Tibial nerve (tissue), 4 donors: ENCODE data around the gene THEM4. TPM values are rescaled to one million over a fixed set of nuclear protein-coding genes. Genes with fewer than 3 reads are reported as not detected.
"Not testable (repeated sequence)": the region's sequence is repeated elsewhere in the genome, so short reads cannot be mapped to it uniquely, and the experiment has no call there.

Source experiments
- DNase-seq, 2 donors: peaks; one replicate each; pipeline ENCODE4 v3.0.0-alpha.2; 2019; ENCODE audit warnings: low spot score in 2 of 2
- H3K27ac ChIP-seq, 4 donors: fragments of 200-600 bp; sonication (generic) in 3 of 4; one replicate each; pipeline ENCODE4 v1.5.1; 2017 to 2019; ENCODE audit warnings: mild to moderate bottlenecking in 1 of 4
- H3K27me3 ChIP-seq, 2 donors: fragments of 200-600 bp; sonication (generic) in 1 of 2; one replicate each; pipeline versions ENCODE4 v1.5.1 to v1.6.0; 2017 to 2019
- H3K36me3 ChIP-seq, 3 donors: fragments of 200-600 bp; sonication (generic); one replicate each; pipeline ENCODE4 v1.5.1; 2018 to 2019
- H3K4me1 ChIP-seq, 4 donors: fragments of 200-600 bp; sonication (generic) in 3 of 4; one replicate each; pipeline ENCODE4 v1.5.1; 2017 to 2019
- H3K4me3 ChIP-seq, 4 donors: fragments of 200-600 bp; sonication (generic) in 3 of 4; one replicate each; pipeline ENCODE4 v1.5.1; 2017 to 2019; ENCODE audit warnings: mild to moderate bottlenecking in 1 of 4, moderate library complexity in 1 of 4
- H3K9me3 ChIP-seq, 4 donors: fragments of 200-600 bp; sonication (generic) in 3 of 4; one replicate each; pipeline ENCODE4 v1.5.1; 2017 to 2019
- EP300 ChIP-seq, 2 donors: sonication (generic); formaldehyde crosslinking; IDR thresholded peaks; one replicate each; pipeline ENCODE4 v1.6.1; 2017; ENCODE audit warnings: antibody characterized with exemption in 2 of 2, mild to moderate bottlenecking in 1 of 2
- POLR2A ChIP-seq, 2 donors: fragments of 450-650 bp; IDR thresholded peaks; one replicate each; pipeline ENCODE4 v1.6.1; 2017; ENCODE audit warnings: antibody characterized with exemption in 2 of 2, mild to moderate bottlenecking in 2 of 2, moderate library complexity in 2 of 2
- WGBS, 2 donors: methylation state at CpG; one replicate each; pipeline ENCODE4 v1.1.5; 2018; 5-methylcytosine and 5-hydroxymethylcytosine counted together
- total RNA-seq, 4 donors: library from RNA; depleted of rRNA; stranded (reverse); fragments of >200 nt; gene quantifications; one replicate each; pipeline ENCODE4 v1.1.0, GENCODE V29; 2016
- TF ChIP-seq, protein P1 (sequence below), 5 experiments: fragments of 200-600 bp in 3 of 5; fragments of 450-650 bp in 2 of 5; sonication (generic) in 3 of 5; IDR thresholded peaks; one replicate each; pipeline ENCODE4 v1.5.1; 2016 to 2019; ENCODE audit warnings: antibody characterized with exemption in 5 of 5, mild to moderate bottlenecking in 3 of 5, moderate library complexity in 2 of 5

Gene THEM4
- total RNA-seq, 4 donors from 2014 or later, result 17.7 to 48.6 (median 32.3) TPM

DNA sequence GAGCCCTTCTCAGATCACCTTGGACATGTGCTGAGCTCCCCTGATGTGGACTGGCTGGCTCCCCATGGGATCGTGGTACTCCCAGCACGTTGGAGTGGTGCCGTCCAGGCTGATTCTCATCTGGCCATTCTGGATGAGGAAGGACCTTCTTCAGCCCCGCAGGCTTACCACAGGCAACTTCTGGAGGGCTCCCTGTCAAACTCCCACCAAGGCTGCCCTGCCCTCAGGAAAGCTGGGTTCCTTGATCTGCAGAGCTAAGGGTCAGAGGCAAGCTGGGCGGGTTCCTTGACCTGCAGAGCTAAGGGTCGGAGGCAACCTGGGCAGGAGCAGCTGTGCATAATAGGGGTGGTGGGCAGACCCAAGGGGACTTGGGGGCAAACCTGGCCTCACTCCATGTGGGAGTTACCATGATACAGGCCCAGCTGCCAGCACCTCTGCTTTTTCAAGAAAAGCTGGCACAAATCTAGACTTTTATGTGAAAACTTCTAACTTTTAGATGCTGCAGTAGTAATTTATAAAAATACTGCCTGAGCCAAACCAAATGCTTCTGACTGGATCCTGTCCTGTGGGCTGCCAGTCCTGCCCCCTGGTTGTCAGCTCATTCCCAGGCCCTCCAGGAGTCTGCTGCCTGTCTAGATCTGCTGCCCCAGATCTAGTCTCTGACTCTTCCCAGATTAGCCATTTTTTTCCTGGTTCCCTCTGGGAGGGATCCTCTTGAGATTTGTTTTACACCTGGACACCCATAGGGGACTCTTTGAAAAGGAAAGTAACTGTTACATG lies 50.2 kb downstream of the THEM4 start:
- Histone ChIP-seq H3K9me3 (no peaks in the 10 kb centered on the region), H3K4me1 (no peaks in the 10 kb centered on the region), H3K27me3 (no peaks in the 10 kb centered on the region), H3K36me3 (no peaks in the 10 kb centered on the region), H3K27ac (no peak overlapping the region), H3K4me3 (no peak overlapping the region)
- WGBS, 2 donors, result 90 to 91% methylated on average over 5 to 6 of the region's 6 CpGs
- TF ChIP-seq, protein P1, sequence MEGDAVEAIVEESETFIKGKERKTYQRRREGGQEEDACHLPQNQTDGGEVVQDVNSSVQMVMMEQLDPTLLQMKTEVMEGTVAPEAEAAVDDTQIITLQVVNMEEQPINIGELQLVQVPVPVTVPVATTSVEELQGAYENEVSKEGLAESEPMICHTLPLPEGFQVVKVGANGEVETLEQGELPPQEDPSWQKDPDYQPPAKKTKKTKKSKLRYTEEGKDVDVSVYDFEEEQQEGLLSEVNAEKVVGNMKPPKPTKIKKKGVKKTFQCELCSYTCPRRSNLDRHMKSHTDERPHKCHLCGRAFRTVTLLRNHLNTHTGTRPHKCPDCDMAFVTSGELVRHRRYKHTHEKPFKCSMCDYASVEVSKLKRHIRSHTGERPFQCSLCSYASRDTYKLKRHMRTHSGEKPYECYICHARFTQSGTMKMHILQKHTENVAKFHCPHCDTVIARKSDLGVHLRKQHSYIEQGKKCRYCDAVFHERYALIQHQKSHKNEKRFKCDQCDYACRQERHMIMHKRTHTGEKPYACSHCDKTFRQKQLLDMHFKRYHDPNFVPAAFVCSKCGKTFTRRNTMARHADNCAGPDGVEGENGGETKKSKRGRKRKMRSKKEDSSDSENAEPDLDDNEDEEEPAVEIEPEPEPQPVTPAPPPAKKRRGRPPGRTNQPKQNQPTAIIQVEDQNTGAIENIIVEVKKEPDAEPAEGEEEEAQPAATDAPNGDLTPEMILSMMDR (IDR thresholded peaks at IDR 0.05), result no peak
- TF ChIP-seq EP300 (IDR thresholded peaks at IDR 0.05) (no peak), POLR2A (IDR thresholded peaks at IDR 0.05) (no peak)
- DNase-seq, result no peak

GRCh38 chr1:151858030-151858746 lies 51.1 kb downstream of the THEM4 start:
- Histone ChIP-seq H3K4me1 (no peaks in the 10 kb centered on the region), H3K36me3 (no peaks in the 10 kb centered on the region), H3K9me3 (no peaks in the 10 kb centered on the region), H3K4me3 (no peak overlapping the region), H3K27ac (no peak overlapping the region), H3K27me3 (no peaks in the 10 kb centered on the region)
- DNase-seq, result no peak
- TF ChIP-seq POLR2A (IDR thresholded peaks at IDR 0.05) (no peak), EP300 (IDR thresholded peaks at IDR 0.05) (no peak)
- TF ChIP-seq, protein P1 (IDR thresholded peaks at IDR 0.05), result no peak
- WGBS, 2 donors, result 59 to 61% methylated on average over 3 of the region's 3 CpGs

GRCh38 chr1:151855933-151856332 lies 53.4 kb downstream of the THEM4 start:
- Histone ChIP-seq H3K27me3 (no peaks in the 10 kb centered on the region), H3K4me3 (no peak overlapping the region), H3K9me3 (no peaks in the 10 kb centered on the region), H3K4me1 (no peaks in the 10 kb centered on the region), H3K27ac (no peak overlapping the region), H3K36me3 (no peaks in the 10 kb centered on the region)
- no peak for TF ChIP-seq EP300 (IDR thresholded peaks at IDR 0.05)
- no peak for TF ChIP-seq POLR2A (IDR thresholded peaks at IDR 0.05)
- TF ChIP-seq, protein P1 (IDR thresholded peaks at IDR 0.05), result no peak
- no peak for DNase-seq
- WGBS, 2 donors, result 18 to 25% methylated on average over 4 of the region's 4 CpGs

DNA sequence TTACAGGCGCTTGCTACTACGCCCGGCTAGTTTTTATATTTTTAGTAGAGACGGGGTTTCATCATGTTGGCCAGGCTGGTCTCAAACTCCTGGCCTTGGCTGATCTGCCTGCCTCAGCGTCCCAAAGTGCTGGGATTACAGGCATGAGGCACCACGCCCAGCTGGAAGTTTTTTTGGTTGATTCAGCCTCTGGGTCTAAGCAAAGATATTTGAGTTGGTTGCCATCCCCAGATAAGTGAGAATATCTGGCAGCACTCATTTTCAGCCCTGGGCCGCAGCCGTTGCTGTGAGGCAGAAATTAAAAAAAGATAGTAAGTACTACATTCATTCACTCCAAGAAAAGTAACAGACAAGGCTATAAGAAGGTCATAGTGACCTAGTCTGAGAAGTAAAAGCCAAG lies 53.8 kb downstream of the THEM4 start:
- not testable (repeated sequence) for H3K4me3 ChIP-seq, H3K27ac ChIP-seq, H3K4me1 ChIP-seq, DNase-seq, H3K36me3 ChIP-seq, H3K9me3 ChIP-seq, H3K27me3 ChIP-seq
- WGBS, 2 donors, result 65 to 66% methylated on average over 8 of the region's 8 CpGs

DNA sequence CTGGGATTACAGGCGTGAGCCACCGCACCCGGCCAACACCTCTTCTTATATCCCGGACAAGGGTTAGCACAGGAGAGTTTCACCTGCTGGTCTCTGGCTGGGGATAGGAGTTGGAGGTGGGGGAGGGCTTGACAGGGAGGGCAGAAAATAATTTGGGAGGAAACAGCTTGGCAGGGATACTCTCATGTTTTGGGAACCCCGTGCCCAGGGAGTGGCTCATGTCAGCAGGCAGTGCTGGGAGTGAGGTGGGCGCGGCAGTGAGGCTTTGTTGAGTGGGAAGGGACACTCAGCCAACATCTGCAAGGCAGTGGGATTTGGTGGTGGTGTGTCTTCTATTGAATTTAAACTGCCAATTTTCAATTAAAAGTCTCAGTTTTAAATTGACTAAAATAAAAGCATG lies 54.7 kb downstream of the THEM4 start:
- DNase-seq, result no peak
- Histone ChIP-seq H3K36me3 (no peaks in the 10 kb centered on the region), H3K9me3 (no peaks in the 10 kb centered on the region), H3K4me3 (no peak overlapping the region), H3K27ac (no peak overlapping the region), H3K4me1 (no peaks in the 10 kb centered on the region), H3K27me3 (no peaks in the 10 kb centered on the region)
- 78 to 88% methylated on average over 7 of the region's 7 CpGs for WGBS, 2 donors
- TF ChIP-seq EP300 (IDR thresholded peaks at IDR 0.05), result no peak
- TF ChIP-seq, protein P1 (IDR thresholded peaks at IDR 0.05), result no peak
- TF ChIP-seq POLR2A (IDR thresholded peaks at IDR 0.05), result no peak
